Trophoblast cell (in vitro differentiated cells and primary cell): ENCODE results near the gene MC5R.

Source experiments
- DNase-seq, 2 donors: peaks; one replicate each; pipeline ENCODE4 v3.0.0-alpha.2; 2016
- H2AFZ ChIP-seq: 2 replicates; pipeline ENCODE4 v1.6.1; 2013; ENCODE audit warnings: low read length, moderate library complexity, mild to moderate bottlenecking; ENCODE audit not compliant: insufficient read depth, poor library complexity
- H2AK5ac ChIP-seq: 2 replicates; pipeline ENCODE4 v1.6.1; 2013; ENCODE audit warnings: mild to moderate bottlenecking, low read length
- H2BK120ac ChIP-seq: 2 replicates; pipeline ENCODE4 v1.6.1; 2013; ENCODE audit warnings: low read length, mild to moderate bottlenecking, moderate library complexity; ENCODE audit not compliant: insufficient read depth, poor library complexity
- H2BK12ac ChIP-seq: 2 replicates; pipeline ENCODE4 v1.6.1; 2013; ENCODE audit warnings: mild to moderate bottlenecking, low read length, moderate library complexity
- H2BK5ac ChIP-seq: 2 replicates; pipeline ENCODE4 v1.6.1; 2013; ENCODE audit warnings: low read length, low read depth, moderate library complexity, mild to moderate bottlenecking; ENCODE audit not compliant: poor library complexity
- H3K14ac ChIP-seq: 2 replicates; pipeline ENCODE4 v1.6.1; 2013; ENCODE audit warnings: mild to moderate bottlenecking, low read length
- H3K18ac ChIP-seq: 2 replicates; pipeline ENCODE4 v1.6.1; 2013; ENCODE audit warnings: mild to moderate bottlenecking, low read length
- H3K23ac ChIP-seq: 2 replicates; pipeline ENCODE4 v1.6.1; 2013; ENCODE audit warnings: low read length
- H3K27ac ChIP-seq: 2 replicates; pipeline ENCODE4 v1.5.1; 2013; ENCODE audit warnings: low read depth, mild to moderate bottlenecking, inconsistent platforms, low read length, moderate library complexity
- H3K27me3 ChIP-seq: 2 replicates; pipeline ENCODE4 v1.6.1; 2013; ENCODE audit warnings: inconsistent platforms, mild to moderate bottlenecking, low read length, moderate library complexity; ENCODE audit not compliant: insufficient read depth
- H3K36me3 ChIP-seq, 2 experiments: 1 replicate in 1 of 2; 2 replicates in 1 of 2; pipeline ENCODE4 v1.6.1; 2013; ENCODE audit warnings: low read length in 2 of 2, mild to moderate bottlenecking in 2 of 2, moderate library complexity in 1 of 2; ENCODE audit not compliant: insufficient read depth in 2 of 2, control insufficient read depth in 1 of 2
- H3K4ac ChIP-seq: 2 replicates; pipeline ENCODE4 v1.6.1; 2013; ENCODE audit warnings: low read depth, mild to moderate bottlenecking, low read length, moderate library complexity
- H3K4me1 ChIP-seq, 2 experiments: 1 replicate in 1 of 2; 2 replicates in 1 of 2; pipeline ENCODE4 v1.6.1; 2013; ENCODE audit warnings: low read length in 2 of 2, mild to moderate bottlenecking in 2 of 2, moderate library complexity in 1 of 2; ENCODE audit not compliant: insufficient read depth in 2 of 2, control insufficient read depth in 1 of 2
- H3K4me2 ChIP-seq: 2 replicates; pipeline ENCODE4 v1.6.1; 2013; ENCODE audit warnings: inconsistent platforms, mild to moderate bottlenecking, low read length, moderate library complexity
- H3K4me3 ChIP-seq: 2 replicates; pipeline ENCODE4 v1.5.1; 2013; ENCODE audit warnings: mild to moderate bottlenecking, low read depth, low read length, inconsistent platforms
- H3K79me1 ChIP-seq: one replicate; pipeline ENCODE4 v1.6.1; 2013; ENCODE audit warnings: low read length
- H3K79me2 ChIP-seq: 2 replicates; pipeline ENCODE4 v1.6.1; 2013; ENCODE audit warnings: low read length, mild to moderate bottlenecking; ENCODE audit not compliant: control insufficient read depth, insufficient read depth, poor library complexity
- H3K9ac ChIP-seq: 2 replicates; pipeline ENCODE4 v1.6.1; 2013; ENCODE audit warnings: mild to moderate bottlenecking, low read length
- H3K9me3 ChIP-seq: 2 replicates; pipeline ENCODE4 v1.6.1; 2013; ENCODE audit warnings: low read depth, mild to moderate bottlenecking, control low read depth, inconsistent platforms, low read length; ENCODE audit not compliant: insufficient read depth
- H4K12ac ChIP-seq: 2 replicates; pipeline ENCODE4 v1.6.1; 2013; ENCODE audit warnings: low read depth, mild to moderate bottlenecking, low read length, moderate library complexity
- H4K8ac ChIP-seq: 2 replicates; pipeline ENCODE4 v1.6.1; 2013; ENCODE audit warnings: low read depth, mild to moderate bottlenecking, low read length, moderate library complexity
- H4K91ac ChIP-seq: one replicate; pipeline ENCODE4 v1.6.1; 2013; ENCODE audit warnings: low read depth, mild to moderate bottlenecking, low read length, moderate library complexity
- WGBS: extraction: QIAGEN DNeasy Blood & Tissue Kit; methylation state at CpG from one replicate; pipeline ENCODE4 v1.1.7; 2013; ENCODE audit warnings: missing lambda C conversion rate; ENCODE audit not compliant: insufficient read length, insufficient coverage; ENCODE audit errors: extremely low coverage; 5-methylcytosine and 5-hydroxymethylcytosine counted together

MC5R gene

DNA sequence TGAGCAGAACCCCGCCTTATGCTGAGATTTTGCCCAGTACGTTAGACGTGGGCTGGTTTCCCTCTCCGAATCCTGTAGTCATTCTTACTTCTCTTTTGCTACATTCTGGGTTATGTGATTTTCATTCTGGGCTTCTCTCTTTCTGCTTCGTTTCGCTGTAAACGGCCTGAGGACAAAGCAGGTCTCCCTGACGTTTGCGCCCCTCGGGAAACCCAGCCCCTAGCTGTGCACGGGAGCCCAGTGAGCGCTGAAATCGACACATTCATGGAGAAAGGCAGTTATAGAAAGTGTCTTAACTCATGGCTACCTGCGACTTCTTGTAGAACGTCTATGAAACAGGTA lies 22.7 kb upstream of the MC5R start:
- Histone ChIP-seq H3K9ac (no peak overlapping the region), H3K79me2 (no peaks in the 10 kb centered on the region), H3K4me2 (peak overlapping the region; percentile 74), H3K4me3 (no peak overlapping the region), H3K9me3 (no peaks in the 10 kb centered on the region), H3K14ac (no peak overlapping the region), H2AK5ac (no peak overlapping the region), H3K4ac (no peak overlapping the region), H2AFZ (peak overlapping the region; percentile 44), H3K27me3 (no peaks in the 10 kb centered on the region), H2BK12ac (no peak overlapping the region), H3K79me1 (peaks cover 3% of the 10 kb centered on the region), H3K4me1 (peaks cover 14 to 16% of the 10 kb centered on the region in 2 experiments), H2BK120ac (no peak overlapping the region), H3K23ac (no peak overlapping the region), H3K27ac (no peak overlapping the region), H4K12ac (no peak overlapping the region), H3K18ac (no peak overlapping the region), H2BK5ac (no peak overlapping the region), H4K8ac (no peak overlapping the region), H3K36me3 (no peaks in the 10 kb centered on the region), H4K91ac (no peak overlapping the region)
- DNase-seq: no peak
- no CpG with 5 or more reads among the region's 15 CpGs for WGBS

DNA sequence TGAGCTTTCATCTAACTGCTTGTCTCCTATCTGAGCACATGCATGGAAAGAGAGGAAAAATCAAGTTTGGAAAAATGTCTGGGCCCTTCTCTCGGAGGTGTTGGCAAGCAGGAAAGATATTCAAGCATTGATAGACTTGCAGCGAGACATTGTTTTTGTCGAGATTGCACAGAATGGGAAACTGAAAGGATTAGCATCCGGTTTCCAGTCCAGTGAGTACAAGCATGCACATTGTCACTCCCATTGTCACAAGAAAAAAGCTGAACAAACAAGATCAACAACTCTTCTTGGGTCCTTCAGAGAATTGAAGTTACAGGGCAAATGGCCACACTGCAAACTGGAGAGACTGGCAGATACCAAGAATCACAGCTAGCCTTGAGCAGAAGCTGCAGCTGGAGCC lies 19.6 kb upstream of the MC5R start:
- H3K18ac ChIP-seq: peak overlapping the region; percentile 19
- no peaks in the 10 kb centered on the region for H3K36me3 ChIP-seq
- H3K4me1 ChIP-seq: peaks cover 6 to 13% of the 10 kb centered on the region in 2 experiments
- H3K4ac ChIP-seq: no peak overlapping the region
- no peak overlapping the region for H4K12ac ChIP-seq
- peak overlapping the region; percentile 28 for H2BK12ac ChIP-seq
- no peaks in the 10 kb centered on the region for H3K79me1 ChIP-seq
- H2BK5ac ChIP-seq: no peak overlapping the region
- H3K27ac ChIP-seq: peak overlapping the region; percentile 20
- H3K14ac ChIP-seq: no peak overlapping the region
- no peak overlapping the region for H2BK120ac ChIP-seq
- DNase-seq: no peak
- H2AFZ ChIP-seq: no peak overlapping the region
- H3K23ac ChIP-seq: no peak overlapping the region
- H3K79me2 ChIP-seq: no peaks in the 10 kb centered on the region
- H4K8ac ChIP-seq: peak overlapping the region; percentile 40
- H4K91ac ChIP-seq: no peak overlapping the region
- H3K9ac ChIP-seq: no peak overlapping the region
- no peak overlapping the region for H2AK5ac ChIP-seq
- H3K9me3 ChIP-seq: no peaks in the 10 kb centered on the region
- H3K4me3 ChIP-seq: no peak overlapping the region
- no CpG with 5 or more reads among the region's 4 CpGs for WGBS
- no peak overlapping the region for H3K4me2 ChIP-seq
- no peaks in the 10 kb centered on the region for H3K27me3 ChIP-seq

DNA sequence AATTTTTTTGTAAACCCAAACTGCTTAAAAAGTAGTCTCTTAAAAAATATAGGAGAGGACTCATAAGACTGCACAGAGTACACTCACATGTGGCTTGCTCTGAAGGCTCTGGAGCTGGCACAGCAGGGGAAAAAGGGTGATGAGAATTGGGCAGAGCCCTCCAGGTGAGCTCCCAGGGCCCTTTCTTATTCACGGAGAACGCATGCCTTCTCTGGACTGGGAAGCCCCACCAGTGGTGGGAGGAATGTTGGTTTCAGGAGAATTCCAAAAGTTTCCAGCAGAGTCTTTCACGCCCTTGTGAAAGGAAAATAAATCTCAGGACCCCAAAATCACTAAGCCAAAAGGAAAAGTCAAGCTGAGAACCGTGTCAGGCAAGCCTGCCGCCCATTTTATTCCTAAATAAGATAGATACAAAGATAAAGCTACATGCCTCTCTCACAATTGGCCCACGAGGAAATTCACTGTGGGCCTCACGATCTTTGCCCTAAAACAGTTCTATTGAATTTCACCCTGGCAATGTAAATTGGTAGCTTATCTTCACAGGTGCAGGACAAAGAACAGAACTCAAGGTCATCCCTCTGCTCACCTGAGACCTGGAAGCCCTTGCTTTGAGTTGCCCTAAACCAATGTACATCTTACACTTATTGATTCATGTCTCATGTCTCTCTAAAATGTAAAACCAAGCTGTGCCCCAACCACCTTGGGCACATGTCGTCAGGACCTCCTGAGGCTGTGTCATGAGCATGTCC lies 15.5 kb upstream of the MC5R start:
- DNase-seq: no peak
- Histone ChIP-seq H3K18ac (no peak overlapping the region), H3K9me3 (no peaks in the 10 kb centered on the region), H2BK12ac (no peak overlapping the region), H3K4me3 (no peak overlapping the region), H3K23ac (no peak overlapping the region), H2AFZ (no peak overlapping the region), H3K14ac (no peak overlapping the region), H3K9ac (no peak overlapping the region), H2BK120ac (no peak overlapping the region), H2BK5ac (no peak overlapping the region), H4K12ac (no peak overlapping the region), H3K4ac (no peak overlapping the region), H4K8ac (no peak overlapping the region), H3K79me1 (no peaks in the 10 kb centered on the region), H4K91ac (no peak overlapping the region), H2AK5ac (no peak overlapping the region), H3K4me1 (peaks cover 11 to 22% of the 10 kb centered on the region in 2 experiments), H3K27me3 (no peaks in the 10 kb centered on the region), H3K79me2 (no peaks in the 10 kb centered on the region), H3K36me3 (no peaks in the 10 kb centered on the region), H3K4me2 (no peak overlapping the region), H3K27ac (no peak overlapping the region)
- no CpG with 5 or more reads among the region's 8 CpGs for WGBS

- Histone ChIP-seq H2AK5ac (no peak overlapping the region), H3K79me2 (no peaks in the 10 kb centered on the region), H3K27me3 (no peaks in the 10 kb centered on the region), H3K18ac (no peak overlapping the region), H3K79me1 (no peaks in the 10 kb centered on the region), H3K27ac (no peak overlapping the region), H3K9me3 (no peaks in the 10 kb centered on the region), H3K14ac (no peak overlapping the region), H3K23ac (no peak overlapping the region), H4K8ac (no peak overlapping the region), H2BK12ac (no peak overlapping the region), H3K4ac (no peak overlapping the region), H4K91ac (no peak overlapping the region), H2AFZ (no peak overlapping the region), H3K9ac (no peak overlapping the region), H3K4me3 (no peak overlapping the region), H3K4me1 (peaks cover 11 to 22% of the 10 kb centered on the region in 2 experiments), H4K12ac (no peak overlapping the region), H2BK5ac (no peak overlapping the region), H2BK120ac (no peak overlapping the region), H3K4me2 (no peak overlapping the region), H3K36me3 (no peaks in the 10 kb centered on the region)
- no CpG with 5 or more reads among the region's 2 CpGs for WGBS
- no peak for DNase-seq
Observed at GRCh38 chr18:13809043-13809430, 14.9 kb upstream of the MC5R start.
